B cell (primary cell): ENCODE data around the gene LRIT3. TPM values are rescaled to one million over a fixed set of nuclear protein-coding genes. Genes with fewer than 3 reads are reported as not detected.

Experiments used
- ATAC-seq: fragments of 200-7000 bp; cut with Tn5 transposase; one replicate; pipeline ENCODE4 v1.10.0; 2021; ENCODE audit warnings: low read depth, mild to moderate bottlenecking, moderate number of reproducible peaks, moderate library complexity
- CTCF ChIA-PET: fragments of 350-600 bp; sonication (Branson Sonifier 250); formaldehyde crosslinking; loops from one replicate; lab custom pipeline; 2021; ENCODE audit warnings: antibody characterized with exemption, inconsistent platforms; lab: Charles Lee
- POLR2A ChIA-PET: fragments of 350-600 bp; sonication (Branson Sonifier 250); formaldehyde crosslinking; loops from one replicate; lab custom pipeline; 2021; ENCODE audit warnings: antibody characterized with exemption; lab: Charles Lee
- DNase-seq: peaks from one replicate; pipeline ENCODE4 v3.0.0; 2013
- H2AFZ ChIP-seq: 2 replicates; pipeline ENCODE4 v1.6.1; 2012; ENCODE audit warnings: mild to moderate bottlenecking, low read depth, low read length; ENCODE audit not compliant: insufficient read depth, poor library complexity, severe bottlenecking
- H3K27ac ChIP-seq, 2 donors: 1 replicate in 1 of 2; 2 replicates in 1 of 2; pipeline ENCODE4 v1.5.1; 2012 to 2013; ENCODE audit warnings: low read length in 2 of 2, mild to moderate bottlenecking in 2 of 2, moderate library complexity in 1 of 2
- H3K27me3 ChIP-seq, 4 experiments: fragments of 200-600 bp in 1 of 4; sonication (generic) in 1 of 4; replicated peaks in 1 of 4; 1 replicate in 2 of 4; 2 replicates in 2 of 4; pipeline versions ENCODE4 v1.6.1 to v1.7.0; 2013 to 2016; ENCODE audit warnings: low read length in 3 of 4, mild to moderate bottlenecking in 2 of 4, mixed read lengths in 1 of 4, moderate library complexity in 1 of 4; ENCODE audit not compliant: insufficient read depth in 4 of 4, control insufficient read depth in 3 of 4; ENCODE audit errors: control extremely low read depth in 1 of 4
- H3K36me3 ChIP-seq, 2 experiments: replicated peaks in 1 of 2; 1 replicate in 1 of 2; 2 replicates in 1 of 2; pipeline versions ENCODE4 v1.6.1 to v1.7.1; 2013; ENCODE audit warnings: low read length in 1 of 2; ENCODE audit not compliant: insufficient read depth in 2 of 2, control insufficient read depth in 1 of 2; ENCODE audit errors: control extremely low read depth in 1 of 2, extremely low read depth in 1 of 2
- H3K4me1 ChIP-seq, 2 donors: fragments of 200-600 bp in 1 of 2; sonication (generic) in 1 of 2; 1 replicate in 1 of 2; 2 replicates in 1 of 2; pipeline versions ENCODE4 v1.5.1 to v1.6.1; 2013 to 2017; ENCODE audit warnings: low read length in 2 of 2; ENCODE audit not compliant: control insufficient read depth in 2 of 2, insufficient read depth in 2 of 2
- H3K4me2 ChIP-seq: replicated peaks from 2 replicates; pipeline ENCODE3; 2012; ENCODE audit warnings: mild to moderate bottlenecking, low read depth, low read length; ENCODE audit not compliant: poor library complexity, severe bottlenecking
- H3K4me3 ChIP-seq, 5 experiments: fragments of 200-600 bp in 1 of 5; sonication (generic) in 1 of 5; 1 replicate in 3 of 5; 2 replicates in 2 of 5; pipeline versions ENCODE4 v1.5.1 to v1.7.0; 2011 to 2016; ENCODE audit warnings: low read length in 4 of 5, mild to moderate bottlenecking in 4 of 5, low read depth in 2 of 5, control low read depth in 1 of 5, moderate library complexity in 1 of 5; ENCODE audit not compliant: insufficient read depth in 1 of 5; ENCODE audit errors: control extremely low read depth in 1 of 5, extremely low read depth in 1 of 5
- H3K79me2 ChIP-seq: fragments of 200-600 bp; sonication (generic); one replicate; pipeline ENCODE4 v1.6.0; 2016; ENCODE audit warnings: low read length; ENCODE audit not compliant: control insufficient read depth, insufficient read depth
- H3K9ac ChIP-seq: fragments of 200-600 bp; sonication (generic); 2 replicates; pipeline ENCODE4 v1.6.1; 2017; ENCODE audit warnings: mild to moderate bottlenecking, low read length, moderate library complexity
- H3K9me3 ChIP-seq, 3 donors: one replicate each; pipeline versions ENCODE4 v1.6.1 to v1.7.1; 2013; ENCODE audit warnings: low read length in 2 of 3; ENCODE audit not compliant: control insufficient read depth in 2 of 3, insufficient read depth in 1 of 3; ENCODE audit errors: control extremely low read depth in 1 of 3
- H4K20me1 ChIP-seq: 2 replicates; pipeline ENCODE4 v1.6.0; 2012; ENCODE audit warnings: mild to moderate bottlenecking, low read length; ENCODE audit not compliant: insufficient read depth, control insufficient read depth, poor library complexity, severe bottlenecking
- H3K27ac Mint-ChIP-seq: one replicate; pipeline ENCODE4 v1.8.0; 2021; ENCODE audit warnings: mixed read lengths
- H3K27me3 Mint-ChIP-seq: one replicate; pipeline ENCODE4 v1.8.0; 2021; ENCODE audit warnings: mixed read lengths
- H3K4me1 Mint-ChIP-seq: one replicate; pipeline ENCODE4 v1.8.0; 2021; ENCODE audit warnings: mixed read lengths
- H3K4me3 Mint-ChIP-seq: one replicate; pipeline ENCODE4 v1.8.0; 2021; ENCODE audit warnings: mixed read lengths
- H3K9me3 Mint-ChIP-seq: one replicate; pipeline ENCODE4 v1.8.0; 2022; ENCODE audit warnings: mixed read lengths; ENCODE audit not compliant: insufficient read depth
- EZH2 ChIP-seq: IDR thresholded peaks from 2 replicates; pipeline ENCODE4 v1.6.1; 2012; ENCODE audit warnings: borderline replicate concordance, low read depth, mild to moderate bottlenecking, moderate library complexity, low read length; ENCODE audit not compliant: insufficient read depth, poor library complexity, severe bottlenecking
- WGBS: methylation state at CpG from one replicate; pipeline ENCODE4 v1.1.5; 2013; ENCODE audit warnings: missing lambda C conversion rate; ENCODE audit not compliant: insufficient coverage; 5-methylcytosine and 5-hydroxymethylcytosine counted together
- intact Hi-C: fragments of 100-400 bp; cut with micrococcal nuclease; formaldehyde crosslinking; loops from one replicate; pipeline ENCODE4 v1.10.0; 2022
- polyA plus RNA-seq: library from polyadenylated mRNA; depleted of rRNA; stranded (reverse); fragments of >200 nt; gene quantifications from 2 replicates; pipeline ENCODE4 v1.2.3, GENCODE V29; 2012
- total RNA-seq, 2 donors: library from RNA; stranded (reverse); fragments of 120-200 nt in 1 of 2; gene quantifications; 1 replicate in 1 of 2; 2 replicates in 1 of 2; pipeline versions ENCODE4 v1.2.3 to v1.2.4, GENCODE V29; 2013 to 2022
- TF ChIP-seq, protein P1 (sequence below): fragments of 200-600 bp; IDR thresholded peaks from one replicate; pipeline ENCODE4 v1.8.0; 2022; ENCODE audit warnings: antibody characterized with exemption, mild to moderate bottlenecking

LRIT3 gene
- total and polyA plus RNA-seq, 2 donors (not counting 1 experiment from before 2014, with no cell fraction given): 0.21 to 0.32 TPM

GRCh38 chr4:109864134-109864533 is 16.2 kb downstream of the LRIT3 start:
- ChIA-PET POLR2A (no interaction called here), CTCF (no interaction called here)
- H3K79me2 ChIP-seq: no peaks in the 10 kb centered on the region
- H3K4me3 ChIP-seq: no peak overlapping the region
- no peaks in the 10 kb centered on the region for H3K4me1 ChIP-seq
- no peak overlapping the region for H3K4me2 ChIP-seq
- no peak for TF ChIP-seq EZH2
- TF ChIP-seq, protein P1, sequence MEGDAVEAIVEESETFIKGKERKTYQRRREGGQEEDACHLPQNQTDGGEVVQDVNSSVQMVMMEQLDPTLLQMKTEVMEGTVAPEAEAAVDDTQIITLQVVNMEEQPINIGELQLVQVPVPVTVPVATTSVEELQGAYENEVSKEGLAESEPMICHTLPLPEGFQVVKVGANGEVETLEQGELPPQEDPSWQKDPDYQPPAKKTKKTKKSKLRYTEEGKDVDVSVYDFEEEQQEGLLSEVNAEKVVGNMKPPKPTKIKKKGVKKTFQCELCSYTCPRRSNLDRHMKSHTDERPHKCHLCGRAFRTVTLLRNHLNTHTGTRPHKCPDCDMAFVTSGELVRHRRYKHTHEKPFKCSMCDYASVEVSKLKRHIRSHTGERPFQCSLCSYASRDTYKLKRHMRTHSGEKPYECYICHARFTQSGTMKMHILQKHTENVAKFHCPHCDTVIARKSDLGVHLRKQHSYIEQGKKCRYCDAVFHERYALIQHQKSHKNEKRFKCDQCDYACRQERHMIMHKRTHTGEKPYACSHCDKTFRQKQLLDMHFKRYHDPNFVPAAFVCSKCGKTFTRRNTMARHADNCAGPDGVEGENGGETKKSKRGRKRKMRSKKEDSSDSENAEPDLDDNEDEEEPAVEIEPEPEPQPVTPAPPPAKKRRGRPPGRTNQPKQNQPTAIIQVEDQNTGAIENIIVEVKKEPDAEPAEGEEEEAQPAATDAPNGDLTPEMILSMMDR: no peak
- H3K9me3 ChIP-seq: peaks cover 0 to 6% (median 4%) of the 10 kb centered on the region in 3 donors
- no peaks in the 10 kb centered on the region for H4K20me1 ChIP-seq
- H3K9me3 Mint-ChIP-seq: peaks cover 9% of the 10 kb centered on the region
- H3K27ac Mint-ChIP-seq: no peak overlapping the region
- H2AFZ ChIP-seq: no peak overlapping the region
- ATAC-seq (no peak), DNase-seq (no peak)
- H3K4me1 Mint-ChIP-seq: no peaks in the 10 kb centered on the region
- H3K27me3 Mint-ChIP-seq: no peaks in the 10 kb centered on the region
- no peak overlapping the region for H3K4me3 Mint-ChIP-seq
- no peaks in the 10 kb centered on the region for H3K36me3 ChIP-seq
- H3K27me3 ChIP-seq: no peaks in the 10 kb centered on the region
- H3K27ac ChIP-seq: no peak overlapping the region
- no peak overlapping the region for H3K9ac ChIP-seq
- intact Hi-C loops: no loop called here

DNA sequence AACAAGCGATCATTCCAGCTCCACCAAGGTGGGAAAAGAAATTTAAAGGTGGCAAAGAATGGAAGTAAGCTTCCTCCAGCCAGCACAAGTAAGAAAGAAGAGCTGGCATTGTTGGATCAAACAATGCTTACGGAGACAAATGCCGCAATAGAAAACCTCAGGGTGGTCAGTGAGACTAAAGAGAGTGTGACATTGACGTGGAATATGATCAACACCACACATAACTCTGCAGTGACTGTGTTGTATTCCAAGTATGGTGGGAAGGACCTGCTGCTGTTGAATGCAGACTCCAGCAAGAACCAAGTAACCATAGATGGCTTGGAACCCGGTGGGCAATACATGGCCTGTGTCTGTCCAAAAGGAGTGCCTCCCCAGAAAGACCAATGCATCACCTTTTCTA is 22.2 kb downstream of the LRIT3 start:
- H3K27ac Mint-ChIP-seq: no peak overlapping the region
- no peaks in the 10 kb centered on the region for H3K9me3 Mint-ChIP-seq
- no peaks in the 10 kb centered on the region for H3K4me1 ChIP-seq
- H3K27me3 ChIP-seq: no peaks in the 10 kb centered on the region
- H3K4me3 ChIP-seq: no peak overlapping the region
- no peak for ATAC-seq
- H3K27me3 Mint-ChIP-seq: no peaks in the 10 kb centered on the region
- no peaks in the 10 kb centered on the region for H4K20me1 ChIP-seq
- H2AFZ ChIP-seq: no peak overlapping the region
- H3K4me1 Mint-ChIP-seq: no peaks in the 10 kb centered on the region
- 100% methylated on average over 2 of the region's 5 CpGs for WGBS
- H3K9me3 ChIP-seq: no peaks in the 10 kb centered on the region
- no peaks in the 10 kb centered on the region for H3K79me2 ChIP-seq
- H3K36me3 ChIP-seq: no peaks in the 10 kb centered on the region
- H3K9ac ChIP-seq: no peak overlapping the region
- ChIA-PET POLR2A (no interaction called here), CTCF (interaction anchor here (0.5 kb wide), 1 partner anchor 483 kb away, joined by 5 read pairs; no protein-coding TSS in a partner anchor)
- intact Hi-C loops: no loop called here
- TF ChIP-seq, protein P1: no peak
- TF ChIP-seq EZH2: no peak
- H3K27ac ChIP-seq: no peak overlapping the region
- no peak overlapping the region for H3K4me2 ChIP-seq
- no peak for DNase-seq
- no peak overlapping the region for H3K4me3 Mint-ChIP-seq
